ENCODE data around the gene GRIN2D. TPM values are rescaled to one million over a fixed set of nuclear protein-coding genes. Genes with fewer than 3 reads are reported as not detected.

The GRIN2D gene
- total and polyA plus RNA-seq, 2 experiments from 2014 or later = 3.2 to 3.5 TPM

DNA sequence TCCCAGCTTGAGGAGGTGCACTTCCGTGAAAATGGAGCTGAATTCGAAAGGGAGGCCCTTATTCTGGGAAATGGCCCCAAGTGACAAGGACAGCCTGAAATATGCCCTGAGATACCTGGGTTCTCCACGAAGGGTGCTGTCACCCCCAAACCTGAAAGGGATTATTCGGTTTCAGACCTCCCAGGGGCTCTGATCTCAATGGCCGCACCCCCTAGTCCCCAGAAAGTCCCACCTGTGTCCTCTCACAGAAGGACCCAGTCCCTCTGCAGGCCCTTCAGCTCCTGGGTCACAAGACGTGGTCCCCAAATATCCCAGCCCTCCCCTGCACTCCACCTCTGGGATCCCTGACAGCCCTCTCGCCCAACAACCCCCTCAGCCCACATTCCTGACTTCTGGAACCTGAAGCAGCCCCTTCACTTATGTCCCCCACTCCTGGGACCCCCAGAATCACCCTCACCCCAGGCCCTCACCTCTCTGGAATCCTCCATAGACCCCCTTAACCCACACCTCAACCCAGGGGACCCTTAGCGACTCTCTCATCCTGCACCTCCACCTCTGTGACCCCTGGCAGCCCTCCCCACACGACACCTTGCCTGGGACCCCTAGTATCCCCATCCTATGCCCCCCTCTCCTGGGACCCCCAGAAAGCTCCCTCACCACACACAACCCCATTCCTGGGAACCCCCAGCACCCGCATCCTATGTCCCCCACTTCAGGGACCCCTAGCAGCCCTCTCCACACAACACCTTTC lies 28.7 kb upstream of the GRIN2D start:
- Histone ChIP-seq H3K4me1 (ENCODE audit: low read depth) (peaks cover 4% of the 10 kb centered on the region), H3K27me3 (no peaks in the 10 kb centered on the region), H3K27ac (no peak overlapping the region), H3K4me3 (no peak overlapping the region), H3K9me3 (ENCODE audit: low read depth) (no peaks in the 10 kb centered on the region), H3K36me3 (no peaks in the 10 kb centered on the region)
- TF ChIP-seq, protein P1, sequence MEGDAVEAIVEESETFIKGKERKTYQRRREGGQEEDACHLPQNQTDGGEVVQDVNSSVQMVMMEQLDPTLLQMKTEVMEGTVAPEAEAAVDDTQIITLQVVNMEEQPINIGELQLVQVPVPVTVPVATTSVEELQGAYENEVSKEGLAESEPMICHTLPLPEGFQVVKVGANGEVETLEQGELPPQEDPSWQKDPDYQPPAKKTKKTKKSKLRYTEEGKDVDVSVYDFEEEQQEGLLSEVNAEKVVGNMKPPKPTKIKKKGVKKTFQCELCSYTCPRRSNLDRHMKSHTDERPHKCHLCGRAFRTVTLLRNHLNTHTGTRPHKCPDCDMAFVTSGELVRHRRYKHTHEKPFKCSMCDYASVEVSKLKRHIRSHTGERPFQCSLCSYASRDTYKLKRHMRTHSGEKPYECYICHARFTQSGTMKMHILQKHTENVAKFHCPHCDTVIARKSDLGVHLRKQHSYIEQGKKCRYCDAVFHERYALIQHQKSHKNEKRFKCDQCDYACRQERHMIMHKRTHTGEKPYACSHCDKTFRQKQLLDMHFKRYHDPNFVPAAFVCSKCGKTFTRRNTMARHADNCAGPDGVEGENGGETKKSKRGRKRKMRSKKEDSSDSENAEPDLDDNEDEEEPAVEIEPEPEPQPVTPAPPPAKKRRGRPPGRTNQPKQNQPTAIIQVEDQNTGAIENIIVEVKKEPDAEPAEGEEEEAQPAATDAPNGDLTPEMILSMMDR (IDR thresholded peaks at IDR 0.05; ENCODE audit: low read depth, low read length) = no peak
- no peak for DNase-seq (ENCODE audit: low read depth in 1 of 2, low spot score in 1 of 2)

DNA sequence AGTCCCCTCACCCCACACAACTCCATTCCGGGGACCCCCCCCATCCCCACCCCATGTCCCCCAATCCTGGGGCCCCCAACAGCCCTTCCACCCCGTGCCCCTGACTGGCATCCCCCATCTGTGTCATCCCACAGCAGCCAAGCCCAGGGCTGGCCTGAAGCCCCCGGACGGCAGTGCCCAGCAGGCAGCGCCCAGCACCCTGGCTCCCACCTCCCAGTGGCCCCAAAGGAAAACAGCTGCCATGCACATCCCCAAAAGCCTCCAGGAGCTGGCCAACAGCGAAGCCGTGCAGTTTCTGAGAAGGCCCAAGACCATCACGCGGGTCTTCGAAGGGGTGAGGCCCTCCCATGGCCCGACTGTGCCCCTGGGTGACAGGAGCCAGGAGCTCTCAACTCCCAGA lies 27.9 kb upstream of the GRIN2D start:
- Histone ChIP-seq H3K9me3 (ENCODE audit: low read depth) (no peaks in the 10 kb centered on the region), H3K27me3 (no peaks in the 10 kb centered on the region), H3K4me1 (ENCODE audit: low read depth) (peaks cover 4% of the 10 kb centered on the region), H3K36me3 (no peaks in the 10 kb centered on the region), H3K4me3 (no peak overlapping the region), H3K27ac (no peak overlapping the region)
- TF ChIP-seq, protein P1 (IDR thresholded peaks at IDR 0.05; ENCODE audit: low read depth, low read length) = no peak
- no peak for DNase-seq (ENCODE audit: low read depth in 1 of 2, low spot score in 1 of 2)

DNA sequence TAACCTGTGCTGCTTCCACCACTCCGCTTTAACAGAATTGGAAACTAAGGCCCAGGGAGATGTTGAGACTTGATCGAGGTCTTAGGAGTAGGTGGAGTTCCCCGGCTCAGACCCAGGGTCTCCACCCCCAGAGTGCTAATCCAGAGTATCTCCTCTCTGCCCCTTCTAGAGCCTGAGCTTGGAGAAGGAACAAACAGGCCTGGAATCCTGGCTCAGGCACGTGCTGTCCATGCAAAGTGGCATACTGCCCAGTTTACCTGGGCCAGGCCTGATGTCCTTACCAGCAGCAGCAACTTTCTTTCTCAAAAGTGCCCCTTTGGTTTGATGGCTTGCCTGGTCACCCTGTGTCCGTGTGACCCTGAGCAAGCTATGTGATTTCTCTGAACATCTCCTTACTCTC lies 25.6 kb upstream of the GRIN2D start:
- Histone ChIP-seq H3K36me3 (no peaks in the 10 kb centered on the region), H3K4me1 (ENCODE audit: low read depth) (peaks cover 4% of the 10 kb centered on the region), H3K27me3 (no peaks in the 10 kb centered on the region), H3K27ac (no peak overlapping the region), H3K4me3 (no peak overlapping the region), H3K9me3 (ENCODE audit: low read depth) (no peaks in the 10 kb centered on the region)
- DNase-seq (ENCODE audit: low read depth in 1 of 2, low spot score in 1 of 2) = no peak
- TF ChIP-seq, protein P1 (IDR thresholded peaks at IDR 0.05; ENCODE audit: low read depth, low read length) = no peak

DNA sequence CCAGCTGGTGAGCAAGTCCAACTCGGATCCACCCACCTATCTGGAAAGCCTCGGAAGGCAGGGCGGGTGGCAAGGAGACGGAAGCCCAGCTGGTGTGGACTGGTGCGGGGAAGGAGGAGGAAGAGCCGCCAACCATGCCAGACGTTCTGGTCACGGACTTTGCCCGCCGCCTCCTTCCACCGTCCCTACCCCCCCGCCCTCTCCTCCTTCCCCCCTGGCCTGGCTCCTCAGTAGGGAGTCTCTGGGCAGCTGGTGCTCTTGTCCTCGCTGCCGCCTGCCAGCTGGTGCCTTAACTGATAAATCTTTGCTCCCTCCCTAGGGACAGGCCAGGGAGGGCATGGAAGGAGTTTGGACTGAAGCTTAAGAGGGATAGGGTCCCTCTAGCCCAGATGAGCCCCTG lies 24.5 kb upstream of the GRIN2D start:
- Histone ChIP-seq H3K27me3 (no peaks in the 10 kb centered on the region), H3K9me3 (ENCODE audit: low read depth) (no peaks in the 10 kb centered on the region), H3K4me1 (ENCODE audit: low read depth) (no peaks in the 10 kb centered on the region), H3K36me3 (no peaks in the 10 kb centered on the region), H3K4me3 (no peak overlapping the region), H3K27ac (no peak overlapping the region)
- TF ChIP-seq, protein P1 (IDR thresholded peaks at IDR 0.05; ENCODE audit: low read depth, low read length) = no peak
- no peak for DNase-seq (ENCODE audit: low read depth in 1 of 2, low spot score in 1 of 2)

DNA sequence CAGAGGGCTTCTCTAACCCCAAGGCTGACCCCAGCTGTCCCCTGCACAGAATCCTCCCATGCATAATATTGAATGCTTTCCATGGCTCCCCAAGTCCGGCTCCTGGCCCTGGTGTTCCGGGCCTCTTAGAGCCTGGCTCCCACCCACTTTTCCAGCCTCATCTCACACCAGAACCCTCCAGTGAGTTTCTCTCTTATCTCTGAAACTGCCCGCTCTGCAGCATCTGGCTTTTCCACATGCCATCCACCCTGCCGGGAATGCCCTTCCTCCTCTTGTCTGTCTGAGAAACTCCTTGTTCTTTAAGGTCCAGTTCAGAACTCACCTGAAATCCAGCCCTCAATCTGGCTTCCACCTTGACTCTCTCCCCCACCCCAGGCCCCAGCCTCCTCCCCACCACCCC lies 22.5 kb upstream of the GRIN2D start:
- H3K36me3 ChIP-seq = no peaks in the 10 kb centered on the region
- no peak for DNase-seq (ENCODE audit: low read depth in 1 of 2, low spot score in 1 of 2)
- H3K4me1 ChIP-seq (ENCODE audit: low read depth) = no peaks in the 10 kb centered on the region
- H3K4me3 ChIP-seq = no peak overlapping the region
- H3K27ac ChIP-seq = no peak overlapping the region
- H3K9me3 ChIP-seq (ENCODE audit: low read depth) = no peaks in the 10 kb centered on the region
- no peaks in the 10 kb centered on the region for H3K27me3 ChIP-seq
- TF ChIP-seq, protein P1 (IDR thresholded peaks at IDR 0.05; ENCODE audit: low read depth, low read length) = no peak

Data from cardiac muscle cell (in vitro differentiated cells and primary cell).